Measurements from ENCODE around the gene H3-3A. TPM values are rescaled to one million over a fixed set of nuclear protein-coding genes. Genes with fewer than 3 reads are reported as not detected.

H3-3A gene
- total RNA-seq, 1 donor from 2014 or later: 416 TPM

DNA sequence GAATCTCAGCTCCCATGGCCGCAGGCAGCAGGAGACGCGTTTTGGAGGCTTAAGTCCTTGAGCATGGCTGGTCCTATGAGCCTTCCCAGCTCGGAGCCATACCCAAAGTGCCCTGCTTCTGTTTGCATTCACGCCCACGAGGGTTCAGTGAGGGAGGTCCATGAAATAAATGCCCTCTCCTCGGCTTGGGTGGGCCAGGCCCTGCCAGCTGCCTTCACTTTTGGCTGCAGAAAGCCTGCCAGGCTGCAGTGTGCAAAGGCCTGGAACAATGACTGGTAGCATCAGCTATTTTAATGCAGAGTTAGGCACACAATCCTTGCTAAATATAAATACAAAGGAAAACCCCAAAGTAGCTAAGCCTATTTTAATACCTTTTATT lies 49.4 kb downstream of the H3-3A start:
- peak overlapping the region; percentile 71 for H3K4me3 Mint-ChIP-seq
- H3K27me3 Mint-ChIP-seq (ENCODE audit: insufficient read depth): peaks cover 9% of the 10 kb centered on the region
- no peak for DNase-seq (ENCODE audit: low spot score)
- H3K36me3 Mint-ChIP-seq (ENCODE audit: low read depth): no peaks in the 10 kb centered on the region
- H3K9me3 Mint-ChIP-seq: no peaks in the 10 kb centered on the region
- H3K4me1 Mint-ChIP-seq (ENCODE audit: low read depth): peaks cover 25% of the 10 kb centered on the region
- intact Hi-C loops (cut with micrococcal nuclease): no loop called here
- H3K27ac Mint-ChIP-seq: no peak overlapping the region

DNA sequence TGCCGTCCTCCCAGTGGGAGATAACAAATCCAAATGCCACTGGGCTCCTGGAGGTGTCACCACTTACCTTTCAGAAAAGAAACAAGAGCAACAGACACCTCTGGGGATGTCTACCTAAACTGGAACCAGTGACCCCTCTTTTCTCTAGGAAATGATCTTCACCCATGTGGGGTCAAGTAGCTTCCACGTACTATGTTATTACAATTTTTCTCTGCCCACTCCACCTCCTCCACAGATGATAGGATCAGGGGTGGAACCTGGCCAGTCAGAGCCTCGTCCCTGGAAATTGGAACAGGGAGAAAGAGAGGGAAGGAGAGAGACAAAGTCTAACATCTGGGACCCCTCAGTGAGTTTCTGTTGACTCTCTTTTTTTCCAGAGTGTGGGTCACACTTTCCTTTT lies 50.1 kb downstream of the H3-3A start:
- H3K4me1 Mint-ChIP-seq (ENCODE audit: low read depth): peaks cover 25% of the 10 kb centered on the region
- peak overlapping the region; percentile 40 for H3K4me3 Mint-ChIP-seq
- peak overlapping the region; percentile 52 for H3K27ac Mint-ChIP-seq
- DNase-seq (ENCODE audit: low spot score): no peak
- peaks cover 12% of the 10 kb centered on the region for H3K27me3 Mint-ChIP-seq (ENCODE audit: insufficient read depth)
- intact Hi-C loops (cut with micrococcal nuclease): no loop called here
- no peaks in the 10 kb centered on the region for H3K36me3 Mint-ChIP-seq (ENCODE audit: low read depth)
- H3K9me3 Mint-ChIP-seq: no peaks in the 10 kb centered on the region

- H3K4me1 Mint-ChIP-seq (ENCODE audit: low read depth): peaks cover 20% of the 10 kb centered on the region
- no peak overlapping the region for H3K27ac Mint-ChIP-seq
- no peaks in the 10 kb centered on the region for H3K36me3 Mint-ChIP-seq (ENCODE audit: low read depth)
- no peaks in the 10 kb centered on the region for H3K9me3 Mint-ChIP-seq
- DNase-seq (ENCODE audit: low spot score): no peak
- intact Hi-C loops (cut with micrococcal nuclease): no loop called here
- H3K27me3 Mint-ChIP-seq (ENCODE audit: insufficient read depth): peaks cover 11% of the 10 kb centered on the region
- H3K4me3 Mint-ChIP-seq: no peak overlapping the region
Observed at GRCh38 chr1:226116673-226117072, 54.2 kb downstream of the H3-3A start.

DNA sequence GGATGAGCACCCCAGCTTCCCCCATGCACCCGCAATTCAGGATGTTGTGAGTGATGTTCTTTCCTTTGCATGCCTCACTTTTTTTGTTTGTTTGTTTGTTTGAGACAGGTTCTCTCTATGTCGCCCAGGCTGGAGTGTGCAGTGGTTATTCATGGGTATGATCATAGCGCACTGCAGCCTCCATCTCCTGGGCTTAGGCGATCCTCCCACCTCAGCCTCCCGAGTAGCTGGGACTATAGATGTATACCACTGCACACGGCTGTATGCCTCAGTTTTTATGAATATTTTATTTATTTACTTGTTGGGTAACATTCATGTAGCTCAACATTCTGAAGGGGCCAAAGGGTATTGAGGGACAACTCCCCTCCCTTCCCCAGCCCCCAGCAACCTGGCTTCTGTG lies 54.8 kb downstream of the H3-3A start:
- Mint-ChIP-seq H3K27ac (no peak overlapping the region), H3K9me3 (no peaks in the 10 kb centered on the region), H3K27me3 (ENCODE audit: insufficient read depth) (peaks cover 11% of the 10 kb centered on the region), H3K36me3 (ENCODE audit: low read depth) (no peaks in the 10 kb centered on the region), H3K4me1 (ENCODE audit: low read depth) (peaks cover 16% of the 10 kb centered on the region), H3K4me3 (no peak overlapping the region)
- DNase-seq (ENCODE audit: low spot score): no peak
- intact Hi-C loops (cut with micrococcal nuclease): no loop called here

GRCh38 chr1:226118357-226118756 lies 55.8 kb downstream of the H3-3A start:
- no peaks in the 10 kb centered on the region for H3K9me3 Mint-ChIP-seq
- H3K36me3 Mint-ChIP-seq (ENCODE audit: low read depth): peaks cover 2% of the 10 kb centered on the region
- no peak for DNase-seq (ENCODE audit: low spot score)
- no peak overlapping the region for H3K27ac Mint-ChIP-seq
- peaks cover 16% of the 10 kb centered on the region for H3K4me1 Mint-ChIP-seq (ENCODE audit: low read depth)
- H3K4me3 Mint-ChIP-seq: no peak overlapping the region
- peaks cover 5% of the 10 kb centered on the region for H3K27me3 Mint-ChIP-seq (ENCODE audit: insufficient read depth)
- intact Hi-C loops (cut with micrococcal nuclease): no loop called here

GRCh38 chr1:226119169-226119568 lies 56.7 kb downstream of the H3-3A start:
- intact Hi-C loops (cut with micrococcal nuclease): no loop called here
- no peak for DNase-seq (ENCODE audit: low spot score)
- peaks cover 24% of the 10 kb centered on the region for H3K4me1 Mint-ChIP-seq (ENCODE audit: low read depth)
- peaks cover 2% of the 10 kb centered on the region for H3K36me3 Mint-ChIP-seq (ENCODE audit: low read depth)
- no peaks in the 10 kb centered on the region for H3K9me3 Mint-ChIP-seq
- peaks cover 5% of the 10 kb centered on the region for H3K27me3 Mint-ChIP-seq (ENCODE audit: insufficient read depth)
- H3K27ac Mint-ChIP-seq: no peak overlapping the region
- no peak overlapping the region for H3K4me3 Mint-ChIP-seq

DNA sequence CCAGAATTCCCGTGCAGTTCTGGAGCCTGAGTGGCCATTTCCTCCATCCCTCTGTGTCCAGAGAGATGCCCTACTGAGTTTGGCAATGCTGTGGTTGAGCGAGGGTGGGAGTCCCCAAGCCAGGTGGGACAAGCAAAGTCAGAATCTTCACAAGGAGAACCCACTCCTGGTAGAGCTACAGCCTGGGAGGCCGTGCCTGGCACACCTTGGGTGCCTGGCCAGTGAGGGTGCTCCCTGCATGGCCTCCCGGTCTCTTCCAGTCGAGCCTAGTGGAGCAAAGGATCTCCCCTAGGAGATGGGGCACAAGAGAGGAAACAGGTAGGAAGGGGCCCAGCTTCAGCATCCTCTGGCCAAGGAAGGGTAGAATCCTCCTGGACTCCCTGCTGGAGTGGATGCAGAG lies 57.9 kb downstream of the H3-3A start:
- Mint-ChIP-seq H3K9me3 (no peaks in the 10 kb centered on the region), H3K4me1 (ENCODE audit: low read depth) (peaks cover 36% of the 10 kb centered on the region), H3K36me3 (ENCODE audit: low read depth) (peaks cover 2% of the 10 kb centered on the region), H3K27me3 (ENCODE audit: insufficient read depth) (peaks cover 5% of the 10 kb centered on the region), H3K4me3 (peak overlapping the region; percentile 83), H3K27ac (peak overlapping the region; percentile 87)
- intact Hi-C loops (cut with micrococcal nuclease): no loop called here
- DNase-seq (ENCODE audit: low spot score): no peak

- Mint-ChIP-seq H3K27ac (peak overlapping the region; percentile 87), H3K4me1 (ENCODE audit: low read depth) (peaks cover 39% of the 10 kb centered on the region), H3K36me3 (ENCODE audit: low read depth) (peaks cover 2% of the 10 kb centered on the region), H3K9me3 (no peaks in the 10 kb centered on the region), H3K27me3 (ENCODE audit: insufficient read depth) (peaks cover 5% of the 10 kb centered on the region), H3K4me3 (peak overlapping the region; percentile 83)
- intact Hi-C loops (cut with micrococcal nuclease): loop anchor here (1.0 kb wide), 2 partner anchors 38 to 57 kb away; no protein-coding TSS in a partner anchor
- no peak for DNase-seq (ENCODE audit: low spot score)
Observed at GRCh38 chr1:226121049-226121586, 58.6 kb downstream of the H3-3A start.

Other genes with a start within 250 kb of the H3-3A start
- 20.4 and 23.4 TPM in 2 replicates for gene TMEM63A, start 180.3 kb upstream of the H3-3A start, total RNA-seq
- gene LEFTY1, start 173.6 kb upstream of the H3-3A start, total RNA-seq: 0.12 TPM in 1 of 2 replicates, not detected in the other
- 137 and 145 TPM in 2 replicates for gene PYCR2, start 138.5 kb upstream of the H3-3A start, total RNA-seq
- gene LEFTY2, start 121.5 kb upstream of the H3-3A start, total RNA-seq: not detected in 2 replicates
- gene SDE2, start 63.4 kb upstream of the H3-3A start, total RNA-seq: 28.2 and 28.4 TPM in 2 replicates
- 23.6 and 26.0 TPM in 2 replicates for gene ACBD3, start 124.0 kb downstream of the H3-3A start, total RNA-seq
- gene MIXL1, start 160.9 kb downstream of the H3-3A start, total RNA-seq: not detected in 2 replicates
- 11.7 and 12.1 TPM in 2 replicates for gene LIN9, start 246.4 kb downstream of the H3-3A start, total RNA-seq